ENCODE data around the gene ZNF57. TPM values are rescaled to one million over a fixed set of nuclear protein-coding genes. Genes with fewer than 3 reads are reported as not detected.
"Not testable (repeated sequence)": the region's sequence is repeated elsewhere in the genome, so short reads cannot be mapped to it uniquely, and the experiment has no call there.

ZNF57 gene
- total RNA-seq, 1 donor from 2014 or later, result 5.3 TPM

DNA sequence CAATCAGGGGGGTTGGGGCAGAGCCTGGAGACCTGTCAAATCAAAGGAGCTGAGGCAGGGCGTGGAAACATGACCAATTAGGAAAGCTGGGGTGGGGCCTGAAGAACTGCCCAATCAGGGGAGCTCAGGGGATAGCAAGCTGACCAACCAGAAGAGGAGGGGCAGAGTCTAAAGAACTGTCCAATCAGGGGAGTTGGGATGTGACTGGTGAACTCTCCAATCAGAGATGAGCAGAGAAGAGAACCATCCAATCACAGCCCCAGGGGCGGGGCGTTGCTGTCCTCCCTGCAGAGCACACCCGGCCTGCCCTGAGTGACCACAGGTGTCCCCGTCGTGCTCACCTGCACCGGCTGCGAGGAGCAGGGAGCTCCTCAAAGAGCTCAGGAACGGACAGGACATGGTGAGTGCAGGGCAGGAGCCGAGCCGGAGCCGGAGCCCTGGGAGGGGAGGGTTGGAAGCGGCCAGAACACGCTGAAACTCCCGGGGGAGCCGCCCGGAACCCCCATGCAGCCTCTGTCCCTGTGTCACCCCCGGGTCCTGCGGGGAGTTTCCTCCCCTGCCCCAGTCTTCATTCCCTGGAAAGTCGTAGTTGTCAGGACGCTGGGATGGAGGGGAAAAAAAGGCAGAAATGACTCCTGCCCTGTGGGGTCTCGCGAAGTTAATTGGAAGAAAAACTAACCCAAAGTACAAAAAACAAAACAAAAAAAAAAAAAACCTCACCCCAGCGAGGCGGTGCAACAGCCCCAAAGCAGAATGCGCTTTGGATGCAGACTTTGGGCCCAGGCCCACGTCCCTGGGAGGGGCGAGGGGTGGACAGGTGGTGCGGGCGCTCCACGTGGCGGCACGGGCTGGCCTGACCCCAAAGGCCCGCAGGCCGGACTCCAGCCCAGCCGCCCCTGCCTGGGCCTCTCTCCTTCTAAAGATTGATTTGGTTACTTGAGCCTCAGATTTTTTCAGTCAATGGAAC, 33.4 kb upstream of the ZNF57 start, which contains the start of gene ZNF556:
ZNF556 (plus strand) TSS at position 311 of the 967 bp plus-strand sequence; CDS start at position 398, 87 bp downstream.
- no peak for ATAC-seq (ENCODE audit: low read depth)
- ChIA-PET POLR2A (no interaction called here), CTCF (no interaction called here)
- Mint-ChIP-seq H3K36me3 (ENCODE audit: low read depth) (no peaks in the 10 kb centered on the region), H3K9me3 (no peaks in the 10 kb centered on the region), H3K4me3 (no peak within 1 kb of the TSS), H3K27ac (no peak within 1 kb of the TSS), H3K4me1 (peaks cover 3% of the 10 kb centered on the region), H3K27me3 (peaks cover 13% of the 10 kb centered on the region)
- TF ChIP-seq, protein P1, sequence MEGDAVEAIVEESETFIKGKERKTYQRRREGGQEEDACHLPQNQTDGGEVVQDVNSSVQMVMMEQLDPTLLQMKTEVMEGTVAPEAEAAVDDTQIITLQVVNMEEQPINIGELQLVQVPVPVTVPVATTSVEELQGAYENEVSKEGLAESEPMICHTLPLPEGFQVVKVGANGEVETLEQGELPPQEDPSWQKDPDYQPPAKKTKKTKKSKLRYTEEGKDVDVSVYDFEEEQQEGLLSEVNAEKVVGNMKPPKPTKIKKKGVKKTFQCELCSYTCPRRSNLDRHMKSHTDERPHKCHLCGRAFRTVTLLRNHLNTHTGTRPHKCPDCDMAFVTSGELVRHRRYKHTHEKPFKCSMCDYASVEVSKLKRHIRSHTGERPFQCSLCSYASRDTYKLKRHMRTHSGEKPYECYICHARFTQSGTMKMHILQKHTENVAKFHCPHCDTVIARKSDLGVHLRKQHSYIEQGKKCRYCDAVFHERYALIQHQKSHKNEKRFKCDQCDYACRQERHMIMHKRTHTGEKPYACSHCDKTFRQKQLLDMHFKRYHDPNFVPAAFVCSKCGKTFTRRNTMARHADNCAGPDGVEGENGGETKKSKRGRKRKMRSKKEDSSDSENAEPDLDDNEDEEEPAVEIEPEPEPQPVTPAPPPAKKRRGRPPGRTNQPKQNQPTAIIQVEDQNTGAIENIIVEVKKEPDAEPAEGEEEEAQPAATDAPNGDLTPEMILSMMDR (IDR thresholded peaks at IDR 0.05), result no peak
- DNase-seq, result no peak
- intact Hi-C loops (cut with micrococcal nuclease), result no loop called here

- no peak for DNase-seq
- Mint-ChIP-seq H3K27me3 (peaks cover 6% of the 10 kb centered on the region), H3K27ac (no peak overlapping the region), H3K4me1 (peaks cover 3% of the 10 kb centered on the region), H3K4me3 (no peak overlapping the region), H3K9me3 (no peaks in the 10 kb centered on the region), H3K36me3 (ENCODE audit: low read depth) (no peaks in the 10 kb centered on the region)
- intact Hi-C loops (cut with micrococcal nuclease), result loop anchor here (5.0 kb wide), 1 partner anchor 207 kb away; no protein-coding TSS in a partner anchor
- TF ChIP-seq, protein P1 (IDR thresholded peaks at IDR 0.05), result no peak
- ATAC-seq (ENCODE audit: low read depth), result no peak
- ChIA-PET POLR2A (no interaction called here), CTCF (interaction anchor here (0.7 kb wide), 1 partner anchor 221 kb away, joined by 3 read pairs; no protein-coding TSS in a partner anchor)
These were observed 31.1 kb upstream of the ZNF57 start for GRCh38 chr19:2869618-2870017.

- not testable (repeated sequence) for H3K4me3 Mint-ChIP-seq; H3K36me3 Mint-ChIP-seq (ENCODE audit: low read depth); H3K9me3 Mint-ChIP-seq; ATAC-seq (ENCODE audit: low read depth); H3K27me3 Mint-ChIP-seq; H3K27ac Mint-ChIP-seq; H3K4me1 Mint-ChIP-seq
- ChIA-PET CTCF (interaction anchor here (1.3 to 1.9 kb wide), 2 partner anchors 91 to 224 kb away, joined by 5 to 20 read pairs; no protein-coding TSS in a partner anchor), POLR2A (interaction anchor here (0.8 kb wide), 1 partner anchor 224 kb away, joined by 3 read pairs; no protein-coding TSS in a partner anchor)
- intact Hi-C loops (cut with micrococcal nuclease), result loop anchor here (1.0 to 5.0 kb wide), 3 partner anchors 53 to 210 kb away; partner anchors contain the start of gene ZNF554
- DNase-seq, result peak; percentile 24
These were observed 28.6 kb upstream of the ZNF57 start for GRCh38 chr19:2872175-2872574.

- ATAC-seq (ENCODE audit: low read depth), result no peak
- Mint-ChIP-seq H3K9me3 (peaks cover 12% of the 10 kb centered on the region), H3K4me3 (no peak overlapping the region), H3K4me1 (no peaks in the 10 kb centered on the region), H3K36me3 (ENCODE audit: low read depth) (no peaks in the 10 kb centered on the region), H3K27me3 (no peaks in the 10 kb centered on the region), H3K27ac (no peak overlapping the region)
- ChIA-PET CTCF (no interaction called here), POLR2A (no interaction called here)
- intact Hi-C loops (cut with micrococcal nuclease), result no loop called here
- TF ChIP-seq, protein P1 (IDR thresholded peaks at IDR 0.05), result no peak
- DNase-seq, result no peak
These were observed 23.1 kb upstream of the ZNF57 start for GRCh38 chr19:2877398-2878331.

GRCh38 chr19:2883686-2884439, 16.9 kb upstream of the ZNF57 start:
- intact Hi-C loops (cut with micrococcal nuclease), result no loop called here
- Mint-ChIP-seq H3K4me1 (peaks cover 18% of the 10 kb centered on the region), H3K27ac (no peak overlapping the region), H3K4me3 (no peak overlapping the region), H3K36me3 (ENCODE audit: low read depth) (no peaks in the 10 kb centered on the region), H3K27me3 (no peaks in the 10 kb centered on the region), H3K9me3 (peaks cover 3% of the 10 kb centered on the region)
- ChIA-PET CTCF (no interaction called here), POLR2A (no interaction called here)
- no peak for DNase-seq
- no peak for ATAC-seq (ENCODE audit: low read depth)
- TF ChIP-seq, protein P1 (IDR thresholded peaks at IDR 0.05), result no peak
